PC-9 (cell line): Measurements from ENCODE around the gene XPO4.

Source experiments
- CTCF ChIP-seq: fragments of 200-600 bp; sonication (generic); conservative IDR thresholded peaks from 2 replicates; pipeline ENCODE4 v1.6.1; 2017; ENCODE audit warnings: mixed run types, antibody characterized with exemption, mild to moderate bottlenecking, moderate library complexity
- EZH2 ChIP-seq: fragments of 200-600 bp; sonication (generic); IDR thresholded peaks from 2 replicates; pipeline ENCODE4 v1.8.0; 2017; ENCODE audit warnings: antibody characterized with exemption, low read depth

GRCh38 chr13:20927596-20928257 lies 25.2 kb upstream of the XPO4 start:
- TF ChIP-seq CTCF (no peak), EZH2 (no peak)
